ENCODE results near the gene HLA-A. TPM values are rescaled to one million over a fixed set of nuclear protein-coding genes. Genes with fewer than 3 reads are reported as not detected.

The HLA-A gene
- total RNA-seq, 1 experiment from 2014 or later, result 251 TPM

DNA sequence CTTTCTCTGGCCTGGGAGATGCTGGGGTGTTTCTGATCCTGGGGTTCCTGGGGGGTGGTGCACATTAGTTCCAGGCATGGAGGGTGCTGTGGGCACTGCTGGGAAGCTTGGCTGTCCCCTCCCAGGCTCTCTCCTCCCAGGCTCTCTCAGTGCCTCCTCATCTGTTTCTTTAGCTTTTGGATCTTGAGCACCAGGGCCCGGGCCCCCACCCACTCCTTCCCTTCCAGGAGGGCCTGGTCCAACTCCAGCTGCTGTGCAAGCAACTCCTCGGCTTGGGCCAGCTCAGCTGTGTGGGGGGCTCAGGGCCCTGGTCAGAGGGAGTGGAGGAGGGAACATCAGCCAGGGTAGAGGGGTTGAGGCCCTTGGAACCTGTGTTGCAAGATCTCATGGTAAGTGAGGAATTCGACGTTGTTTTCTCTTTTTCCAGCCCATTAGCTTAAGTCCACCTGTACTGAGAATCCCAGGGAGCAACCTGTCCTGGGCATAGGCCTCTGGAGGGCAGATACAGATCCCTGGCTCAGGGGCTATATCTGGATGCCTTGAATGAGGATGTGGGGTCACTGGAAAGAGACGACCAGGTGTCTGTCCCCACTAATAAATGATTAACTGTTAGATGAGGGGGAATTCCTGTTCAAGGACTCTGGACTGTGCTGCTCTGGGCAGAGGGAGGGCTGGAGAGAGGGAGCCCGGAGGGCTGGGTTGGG lies 34.5 kb upstream of the HLA-A start:
- POLR2A ChIA-PET, result no interaction called here

More for the DNA sequence above, 34.5 kb upstream of the HLA-A start:
- Histone ChIP-seq H3K27me3 (ENCODE audit: insufficient read depth, low read length) (no peaks in the 10 kb centered on the region), H3K79me2 (ENCODE audit: insufficient read depth, low read length) (no peaks in the 10 kb centered on the region), H3K36me3 (ENCODE audit: control insufficient read depth in 1 of 2, insufficient read depth in 2 of 2, low read length in 2 of 2) (no peaks in the 10 kb centered on the region), H3K9me3 (ENCODE audit: control insufficient read depth in 1 of 2, insufficient read depth in 1 of 2, low read depth in 1 of 2, low read length in 2 of 2) (no peaks in the 10 kb centered on the region), H3K4me3 (replicated peaks in 1 of 2; ENCODE audit: low read depth in 1 of 2, low read length in 2 of 2) (no peak overlapping the region), H3K9me2 (ENCODE audit: insufficient read depth) (no peaks in the 10 kb centered on the region), H3K9ac (ENCODE audit: low read length) (no peak overlapping the region), H2AFZ (ENCODE audit: low read depth, low read length, poor library complexity, severe bottlenecking) (no peak overlapping the region), H4K20me1 (ENCODE audit: insufficient read depth) (no peaks in the 10 kb centered on the region), H3K27ac (ENCODE audit: low read depth, low read length) (no peak overlapping the region), H3K4me1 (ENCODE audit: control insufficient read depth in 1 of 2, insufficient read depth in 2 of 2, low read length in 2 of 2) (no peaks in the 10 kb centered on the region), H3K4me2 (ENCODE audit: low read length) (no peak overlapping the region)
- intact Hi-C loops (cut with micrococcal nuclease), result no loop called here
- RAD21 ChIA-PET (ENCODE audit: low non-redundant PET in 1 of 2, low total read pairs in 2 of 2, uncharacterized antibody in 2 of 2, unreplicated experiment in 2 of 2), result no interaction called here
- BruUV-seq (replicated peaks), result no TSS peak
- TF ChIP-seq TCF7L2 (IDR thresholded peaks at IDR 0.05; ENCODE audit: borderline replicate concordance, extremely low read depth, insufficient read depth, insufficient read length) (no peak), REST (IDR thresholded peaks at IDR 0.05; ENCODE audit: low read depth) (no peak), SIN3A (IDR thresholded peaks at IDR 0.05; ENCODE audit: low read depth) (no peak), POLR2AphosphoS5 (IDR thresholded peaks at IDR 0.05; ENCODE audit: low read depth, low read length) (no peak), EZH2phosphoT487 (IDR thresholded peaks at IDR 0.05; ENCODE audit: borderline replicate concordance) (no peak), ELF1 (IDR thresholded peaks at IDR 0.05; ENCODE audit: borderline replicate concordance, low read depth) (no peak)
- ATAC-seq, result no peak
- CTCF ChIA-PET, result no interaction called here
- DNase-seq (ENCODE audit: low read depth, low spot score), result no peak

All from HCT116 (cell line).